ENCODE data around the gene MICAL3.

The MICAL3 gene

DNA sequence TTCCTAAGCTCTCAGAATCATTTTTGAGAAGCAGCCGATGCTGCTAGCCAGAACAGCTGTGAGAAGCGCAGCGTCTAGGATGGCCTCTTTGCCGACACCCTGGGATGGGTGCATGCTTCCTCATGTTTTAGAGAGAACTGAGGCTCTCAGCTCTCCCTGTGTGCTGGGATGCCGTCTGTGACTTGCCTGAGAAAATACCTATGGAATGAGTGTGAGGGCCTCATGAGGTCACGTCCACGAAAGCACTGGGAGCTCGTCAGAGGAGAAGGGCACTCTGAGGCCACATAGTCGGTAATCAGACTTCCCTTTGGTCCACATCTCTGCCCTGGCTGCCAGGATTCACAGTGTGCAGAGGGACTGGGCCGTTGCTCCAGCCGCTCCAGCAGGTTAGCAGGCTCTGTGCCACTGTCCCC lies 54.7 kb downstream of the MICAL3 start:
- DNase-seq, result no peak

DNA sequence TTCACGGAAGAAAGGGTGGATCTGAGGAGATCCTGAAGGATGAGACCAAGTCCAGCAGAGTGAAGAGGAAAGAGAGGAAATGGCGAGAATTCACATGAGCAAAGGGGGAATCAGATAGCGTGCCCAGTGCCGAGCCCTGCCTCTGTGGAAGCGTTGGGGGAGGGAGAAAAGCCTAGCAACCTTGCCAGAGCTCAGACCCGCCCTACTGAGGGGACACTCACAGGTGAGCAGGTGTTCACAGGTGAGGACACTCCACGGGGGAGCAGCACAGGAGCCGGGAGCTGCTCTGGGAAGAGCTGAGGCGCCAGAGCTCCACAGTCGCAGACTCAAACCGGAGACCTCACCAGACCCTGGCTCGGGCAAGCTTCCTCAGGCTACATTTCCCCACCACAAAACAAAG lies 56.2 kb downstream of the MICAL3 start:
- no peak for DNase-seq

DNA sequence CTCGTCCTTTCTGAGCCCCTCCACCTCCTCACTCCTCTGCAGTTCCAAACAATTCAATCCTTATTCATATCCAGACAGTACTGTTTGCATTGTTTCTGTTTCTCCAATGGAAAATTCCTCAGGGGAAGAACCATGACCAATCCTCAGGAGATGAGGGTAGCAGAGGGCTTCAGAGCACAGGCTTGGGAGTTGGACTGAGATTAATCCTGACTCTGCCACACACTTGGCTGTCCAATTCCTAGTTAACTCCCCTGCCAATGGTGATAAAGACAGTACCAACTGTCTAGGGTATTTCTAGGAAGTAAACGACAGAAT lies 58.0 kb downstream of the MICAL3 start:
- no peak for DNase-seq

DNA sequence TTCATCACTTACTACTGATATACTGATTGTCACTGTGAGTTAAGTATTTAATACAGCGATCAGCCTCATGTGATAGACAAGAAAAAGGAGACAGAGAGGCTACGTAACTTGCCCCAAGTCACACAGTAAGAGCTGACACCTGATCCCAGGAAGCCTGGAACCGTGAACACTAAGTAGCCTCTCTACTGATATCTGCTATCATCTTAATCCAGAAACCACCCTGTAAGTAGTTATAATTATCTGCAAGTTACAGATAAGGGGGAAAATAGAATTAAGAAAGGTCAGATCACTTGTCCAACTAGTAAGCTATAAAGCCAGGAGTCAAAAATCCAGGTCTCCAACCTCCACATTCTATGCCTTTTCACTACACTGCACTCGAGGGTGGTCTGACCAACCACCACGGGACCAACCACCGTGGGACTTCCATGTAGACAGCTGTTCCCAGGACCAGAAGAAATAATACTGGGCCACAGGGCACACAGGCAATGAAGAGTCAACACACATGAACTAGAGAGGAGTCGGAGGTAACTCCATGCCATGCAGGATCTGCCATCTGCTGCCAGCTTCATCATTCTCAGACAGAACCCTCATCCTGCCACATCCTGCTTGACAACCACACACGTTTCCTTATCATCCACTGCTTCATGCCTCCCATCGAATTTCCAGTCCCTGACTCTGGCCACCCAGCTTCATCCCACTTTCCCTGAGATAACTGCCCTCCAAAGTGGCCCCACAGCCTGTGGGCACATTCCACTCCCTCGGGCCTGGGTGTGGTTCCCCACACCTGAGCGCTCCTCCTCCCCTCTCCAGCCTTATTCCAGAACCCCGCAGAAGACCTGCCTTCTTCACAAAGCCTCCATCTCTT lies 58.6 kb downstream of the MICAL3 start:
- no peak for DNase-seq

DNA sequence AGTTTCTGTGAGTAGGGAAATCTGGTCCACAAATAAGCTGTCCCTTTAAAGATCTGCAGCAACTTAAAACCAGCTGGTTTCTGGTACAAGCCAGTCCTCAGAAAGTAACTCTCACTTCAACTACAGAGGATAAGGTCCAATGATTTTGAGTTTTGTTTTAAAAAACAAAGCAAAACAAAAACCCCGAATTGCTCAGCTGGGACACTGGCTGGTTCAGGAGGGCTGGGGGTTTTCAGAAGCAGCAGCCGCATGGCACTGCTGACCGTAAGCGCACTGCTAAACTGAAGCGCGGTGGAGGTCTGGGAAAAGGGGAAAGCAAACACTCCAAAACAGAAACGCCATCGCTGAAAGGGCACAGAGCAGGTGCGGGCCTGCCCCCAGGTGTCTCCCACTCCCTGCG lies 59.7 kb downstream of the MICAL3 start:
- peak; percentile 36 to 47 for DNase-seq

DNA sequence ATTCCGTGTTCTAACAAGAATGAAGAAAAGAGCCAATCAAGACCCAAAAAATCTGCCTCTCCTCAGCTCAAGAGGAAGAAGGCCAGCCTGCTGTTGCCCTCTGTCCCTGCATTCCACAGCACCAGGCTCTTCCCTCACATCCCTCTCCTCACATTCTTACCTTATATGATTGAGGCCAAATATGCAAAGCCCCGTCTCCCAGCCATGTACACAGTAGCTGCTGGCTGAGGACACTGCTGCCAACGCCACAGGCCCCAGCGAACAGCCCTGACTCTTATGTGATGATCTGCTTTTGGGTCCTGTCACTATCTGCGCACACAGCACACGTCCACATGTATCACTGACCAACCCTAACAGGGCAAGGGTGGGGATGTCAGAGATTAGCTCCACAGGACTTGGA lies 60.2 kb downstream of the MICAL3 start:
- DNase-seq, result no peak

DNA sequence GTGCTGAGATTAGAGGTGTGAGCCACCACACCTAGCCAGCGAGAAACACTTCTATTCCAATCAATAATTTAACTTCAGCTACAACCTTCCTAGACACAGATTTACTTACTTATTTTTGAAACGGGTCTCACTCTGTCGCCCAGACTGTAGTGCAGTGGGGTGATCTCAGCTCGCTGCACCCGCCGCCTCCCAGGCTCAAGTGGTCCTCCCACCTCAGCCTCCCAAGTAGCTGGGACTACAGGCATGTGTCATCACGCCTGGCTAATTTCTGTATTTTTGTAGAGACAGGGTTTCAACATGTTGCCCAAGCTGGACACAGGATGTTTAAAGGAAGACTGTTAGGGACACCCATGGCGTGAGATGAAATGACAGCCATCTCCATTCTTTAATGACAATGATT lies 61.3 kb downstream of the MICAL3 start:
- no peak for DNase-seq

DNA sequence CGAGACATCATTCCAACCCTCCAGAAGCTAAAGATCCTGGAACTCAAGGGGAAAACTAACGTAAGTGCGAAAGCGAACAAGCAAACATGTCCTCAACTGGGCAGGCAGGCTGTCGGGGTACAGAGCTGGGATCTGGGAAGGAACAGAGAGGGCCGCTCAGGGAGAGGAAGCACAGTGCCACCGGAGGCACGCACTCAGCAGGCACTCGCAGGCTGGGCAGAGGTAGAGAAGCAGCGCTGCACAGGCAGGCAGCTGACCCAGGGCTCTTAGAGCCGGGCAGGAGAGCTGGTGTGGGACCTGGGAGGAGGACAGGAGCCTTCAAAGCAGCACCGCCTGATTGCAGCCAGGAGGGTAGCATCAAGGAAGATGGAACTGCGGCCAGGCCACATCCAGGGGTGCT lies 62.2 kb downstream of the MICAL3 start:
- DNase-seq, result no peak

DNA sequence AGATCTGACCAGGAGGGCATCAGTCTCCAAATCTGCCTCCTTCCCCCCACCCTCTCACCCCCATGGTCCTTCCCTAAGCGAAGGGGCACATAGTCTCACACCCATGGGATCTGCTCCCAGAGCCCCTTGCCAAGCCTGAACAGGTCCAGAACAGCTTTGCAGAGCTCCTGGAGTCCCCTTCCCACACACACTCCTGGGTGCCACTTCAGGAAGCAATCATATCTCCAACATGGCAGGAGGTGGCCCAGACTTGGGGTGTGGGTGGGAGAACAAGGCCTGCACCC lies 63.0 kb downstream of the MICAL3 start:
- no peak for DNase-seq

DNA sequence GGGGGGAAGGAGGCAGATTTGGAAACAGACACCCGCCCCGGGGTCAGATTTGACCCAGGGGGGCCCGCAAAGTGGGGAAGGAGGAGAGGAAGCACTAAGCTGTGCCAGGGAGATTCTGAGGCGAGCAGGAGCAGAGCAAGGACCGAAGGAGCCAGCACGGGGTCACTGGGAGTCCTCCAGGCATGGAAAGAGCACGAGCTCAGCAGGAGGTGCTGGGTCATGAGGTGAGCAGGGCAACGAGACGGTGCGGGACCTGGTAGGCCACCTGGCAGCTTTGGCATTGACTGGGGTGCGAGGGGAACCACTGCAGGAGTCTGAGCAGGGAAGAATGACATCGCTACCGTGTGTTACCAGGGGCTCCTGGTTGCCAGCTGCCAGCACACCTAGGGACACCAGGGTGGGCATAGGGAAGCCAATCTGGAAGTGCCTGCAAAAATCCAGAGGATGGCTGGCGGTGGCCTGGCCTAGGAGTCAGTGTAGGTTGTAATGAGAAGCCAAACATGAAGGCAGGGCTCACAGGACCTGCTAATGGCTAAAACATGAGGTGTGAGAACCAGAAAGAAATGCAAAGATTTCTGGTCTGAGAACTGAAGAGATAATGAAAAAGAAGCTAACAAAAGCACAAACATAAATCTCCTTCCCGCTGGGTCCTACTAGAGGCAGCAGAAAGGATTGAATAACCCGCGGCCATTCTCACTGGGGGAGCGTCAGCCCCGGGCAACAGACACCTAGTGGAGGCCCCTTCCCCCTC lies 63.5 kb downstream of the MICAL3 start:
- no peak for DNase-seq

DNA sequence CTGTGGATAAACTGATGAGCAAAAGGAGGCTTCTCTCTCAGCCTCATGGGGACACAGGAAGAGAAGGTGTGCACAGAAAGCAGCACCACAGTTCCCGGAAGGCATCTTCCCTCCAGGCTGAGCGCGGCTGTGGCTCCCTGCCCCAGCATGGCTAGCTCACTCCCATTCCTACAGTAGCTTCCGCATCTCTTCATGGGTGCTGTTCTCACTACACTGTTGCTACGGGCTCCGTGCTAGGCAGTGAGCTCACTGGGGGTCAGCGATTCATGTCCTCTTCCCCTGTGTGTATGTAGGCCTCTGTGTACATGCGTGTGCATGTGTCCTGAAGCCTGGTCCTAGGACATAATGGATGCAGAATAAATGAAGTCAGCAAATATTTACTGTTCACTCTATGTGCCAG lies 64.3 kb downstream of the MICAL3 start:
- no peak for DNase-seq

DNA sequence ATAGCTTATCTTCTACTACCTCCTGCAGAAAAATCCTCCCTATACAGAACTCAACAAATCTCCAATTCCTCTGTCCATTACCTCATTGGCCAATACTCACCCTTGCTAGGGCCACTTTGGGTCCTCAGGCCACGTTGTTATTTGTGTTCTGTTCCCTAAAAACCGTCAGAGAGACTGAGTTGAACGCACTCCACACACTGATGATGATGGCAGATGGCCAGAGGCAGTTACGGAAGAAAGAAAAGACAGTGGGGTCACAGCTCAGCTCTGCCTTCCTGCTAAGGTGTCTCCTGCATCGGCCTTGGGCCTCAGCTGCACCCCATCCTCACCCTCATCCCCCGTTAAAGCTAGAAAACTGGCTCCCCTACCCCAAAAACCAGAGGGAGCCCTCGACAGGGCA lies 66.2 kb downstream of the MICAL3 start:
- DNase-seq, result no peak

DNA sequence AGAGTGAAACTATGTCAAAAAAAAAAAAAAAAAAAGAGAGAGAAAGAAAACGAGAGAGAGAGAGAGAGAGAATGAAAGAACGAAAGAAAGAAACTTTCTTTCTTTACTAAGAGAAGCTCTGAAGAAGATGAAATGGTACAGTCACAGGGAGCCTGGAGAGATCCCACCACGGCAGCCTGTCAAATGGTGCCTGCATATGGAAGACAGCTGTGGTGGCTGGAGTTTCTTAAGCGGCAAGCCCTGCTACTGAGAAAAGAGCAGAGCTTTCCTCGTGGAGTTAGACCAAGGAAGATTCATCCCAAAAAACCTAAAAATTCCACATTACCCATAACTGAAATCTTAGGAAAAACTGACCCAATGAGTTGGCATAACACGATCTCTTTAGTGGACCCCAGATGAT lies 66.7 kb downstream of the MICAL3 start:
- DNase-seq, result no peak

DNA sequence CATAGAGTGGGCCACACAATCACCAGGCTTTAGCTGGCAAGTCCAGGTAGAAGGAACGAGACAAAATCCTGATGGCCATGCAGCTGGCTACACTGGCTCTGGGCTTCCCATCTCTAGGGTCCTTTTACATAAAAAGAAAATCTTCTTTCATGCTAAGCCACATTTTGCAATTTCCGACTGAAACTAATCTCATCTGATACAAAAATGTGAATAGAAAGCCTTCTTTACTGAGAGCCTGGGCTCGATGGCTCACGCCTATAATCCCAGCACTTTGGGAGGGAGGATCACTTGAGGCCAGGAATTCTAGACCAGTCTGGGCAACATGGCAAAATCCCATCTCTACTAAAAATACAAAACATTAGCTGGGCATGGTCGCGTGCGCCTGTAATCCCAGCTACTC lies 67.2 kb downstream of the MICAL3 start:
- DNase-seq, result no peak

DNA sequence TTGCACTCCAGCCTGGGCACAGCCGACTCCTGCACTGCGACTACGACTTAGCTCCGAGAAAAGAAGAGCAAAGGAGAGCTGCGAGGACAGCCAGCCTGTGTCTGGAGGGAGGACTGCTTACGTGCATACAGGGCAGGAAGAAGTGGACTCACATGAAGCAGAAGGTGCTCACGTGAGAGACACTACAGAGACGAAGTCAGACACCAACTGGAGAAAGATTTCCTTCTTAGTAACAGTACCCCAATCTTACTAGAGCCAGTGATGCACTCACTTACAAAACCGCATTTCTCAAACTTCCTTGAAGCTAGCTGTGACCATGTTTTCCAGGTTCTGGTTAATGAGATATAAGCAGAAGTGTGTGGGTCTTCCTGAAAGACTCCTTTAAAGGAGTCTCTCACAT lies 67.7 kb downstream of the MICAL3 start:
- DNase-seq, result no peak

DNA sequence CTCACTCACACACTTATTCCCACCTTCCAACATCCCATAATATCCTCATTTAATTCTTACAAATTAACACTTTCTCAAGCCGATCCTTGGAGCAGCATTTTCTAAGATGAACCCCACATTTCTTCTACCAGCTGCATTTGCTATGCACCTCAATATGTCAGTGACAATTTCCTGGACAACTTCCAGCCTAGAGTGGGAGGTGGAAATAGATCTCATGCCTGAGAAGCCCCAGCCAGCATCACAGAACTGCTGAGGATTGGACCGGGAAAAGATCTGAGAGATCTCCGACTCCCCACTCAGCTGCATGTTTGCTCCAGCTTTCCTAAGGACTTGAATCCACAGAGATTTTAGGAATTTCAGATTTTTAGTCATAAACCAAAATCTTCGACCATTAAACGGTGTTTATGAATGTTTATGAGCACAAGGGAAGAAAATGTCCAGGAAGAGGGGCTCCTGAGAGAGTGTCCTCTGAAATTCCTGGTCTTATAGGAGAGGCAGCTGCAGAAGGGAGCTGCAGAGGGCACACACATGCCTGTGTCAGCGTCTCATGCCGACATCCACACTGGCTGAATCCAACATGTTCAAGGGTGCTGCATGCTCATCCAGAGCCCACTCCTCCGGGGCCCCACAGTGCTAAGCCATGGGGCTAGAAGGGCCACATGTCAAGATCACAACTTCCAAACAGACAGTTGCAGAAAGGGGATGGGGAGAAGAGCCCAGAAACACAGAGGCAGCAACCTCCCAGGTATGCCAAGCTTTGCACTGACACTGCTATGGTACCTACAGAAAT lies 68.6 kb downstream of the MICAL3 start:
- DNase-seq, result no peak

DNA sequence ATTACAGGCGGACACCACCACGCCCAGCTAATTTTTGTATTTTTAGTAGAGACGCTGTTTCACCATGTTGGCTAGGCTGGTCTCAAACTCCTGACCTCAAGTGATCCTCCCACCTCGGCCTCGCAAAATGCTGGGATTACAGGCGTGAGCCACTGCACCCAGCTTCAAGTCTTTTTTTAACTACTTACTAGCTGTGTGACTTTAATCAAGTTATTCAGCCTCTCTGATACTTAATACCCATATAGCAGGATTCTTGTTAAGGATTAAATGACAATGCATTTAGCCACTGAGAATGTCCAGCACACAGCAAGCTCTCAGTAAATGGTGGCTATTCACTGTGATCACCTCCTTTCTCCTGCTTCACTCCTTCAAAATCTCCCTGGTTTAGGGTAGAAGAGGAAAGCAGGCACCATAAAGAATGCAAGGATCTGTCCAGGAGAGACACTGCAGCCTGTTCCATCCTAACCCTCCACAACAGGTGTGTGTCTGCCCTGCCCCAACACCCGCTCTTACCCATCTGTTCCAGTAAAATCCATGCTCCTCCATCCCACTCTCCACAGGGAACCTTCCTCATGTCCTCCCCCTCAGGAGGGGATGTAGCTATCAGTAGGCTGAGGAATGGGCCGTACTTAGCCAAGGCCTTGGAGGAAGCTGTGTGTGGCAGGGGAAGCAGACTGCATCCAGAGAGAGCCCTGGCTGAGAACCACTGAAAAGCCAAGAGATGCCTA lies 69.3 kb downstream of the MICAL3 start:
- no peak for DNase-seq

DNA sequence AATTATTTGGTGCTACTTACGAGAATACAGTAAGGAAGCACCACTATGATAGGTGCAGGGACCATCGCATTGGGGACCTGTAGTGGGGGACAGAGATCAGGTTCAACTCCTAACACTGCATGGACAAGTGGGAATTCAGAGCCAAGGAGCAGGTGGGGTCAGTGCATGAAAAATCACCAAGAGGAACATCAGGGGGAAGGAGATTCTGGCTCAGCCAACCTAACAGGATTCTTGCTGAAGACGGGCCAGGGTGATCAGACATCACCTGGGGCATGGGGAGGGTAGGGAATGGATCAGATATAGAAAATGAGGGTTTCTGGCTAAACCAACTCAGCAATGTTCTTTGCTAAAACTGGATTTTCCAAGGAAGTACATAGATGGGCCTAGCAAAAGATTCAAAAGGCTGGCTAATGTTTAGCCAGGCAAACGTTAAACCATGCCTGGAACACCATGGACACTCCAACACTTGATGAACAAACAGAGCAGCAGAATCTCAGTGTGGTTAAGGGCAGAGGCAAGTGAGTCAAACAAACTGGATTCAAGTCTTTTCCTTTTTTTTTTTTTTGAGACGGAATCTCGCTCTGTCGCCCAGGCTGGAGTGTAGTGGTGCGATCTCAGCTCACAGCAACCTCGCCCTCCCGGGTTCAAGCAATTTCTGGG lies 70.0 kb downstream of the MICAL3 start:
- no peak for DNase-seq

DNA sequence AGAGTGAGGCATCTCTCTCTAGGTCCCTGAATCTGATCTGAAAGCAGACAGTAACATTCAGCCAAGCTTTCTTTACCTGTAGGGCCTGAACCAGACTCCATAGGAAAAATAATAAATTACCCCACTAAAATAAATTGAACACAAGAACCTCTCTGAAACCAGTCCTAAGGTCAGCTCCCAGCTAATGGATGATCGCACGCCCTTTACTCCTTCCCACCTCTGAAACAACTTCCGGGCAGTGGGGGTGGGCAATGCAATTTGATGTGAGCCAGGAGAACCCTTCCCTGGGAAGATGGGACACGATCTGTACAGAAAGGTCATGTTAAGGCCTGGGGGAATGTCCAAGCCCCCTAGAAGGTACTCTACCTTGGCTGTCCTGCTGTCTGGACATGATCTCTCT lies 71.2 kb downstream of the MICAL3 start:
- DNase-seq, result no peak

DNA sequence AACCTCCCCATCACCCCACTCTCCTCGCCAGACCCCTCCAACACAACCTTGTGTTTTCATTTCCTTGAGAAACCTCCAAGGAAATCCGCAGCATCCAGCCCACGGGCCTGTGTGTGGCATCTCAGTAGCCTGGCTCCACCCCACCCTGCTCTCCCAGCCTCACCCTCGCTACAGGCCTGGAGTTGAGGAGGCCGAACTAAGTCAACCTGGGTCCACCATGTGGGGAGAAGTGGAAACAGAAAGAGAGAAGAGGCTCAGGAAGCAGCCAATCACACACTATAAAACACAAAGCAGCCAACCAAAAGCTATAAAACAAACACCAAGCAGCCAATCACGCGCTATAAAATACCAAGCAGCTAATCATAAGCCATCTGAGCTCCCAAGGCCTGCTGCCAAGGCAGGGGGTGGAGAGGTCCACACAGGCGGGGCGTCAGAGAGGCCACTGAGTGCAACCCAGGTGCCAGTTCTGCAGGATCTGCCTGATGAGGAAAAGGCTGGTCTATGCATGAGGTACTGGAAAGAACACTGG lies 72.0 kb downstream of the MICAL3 start:
- no peak for DNase-seq

DNA sequence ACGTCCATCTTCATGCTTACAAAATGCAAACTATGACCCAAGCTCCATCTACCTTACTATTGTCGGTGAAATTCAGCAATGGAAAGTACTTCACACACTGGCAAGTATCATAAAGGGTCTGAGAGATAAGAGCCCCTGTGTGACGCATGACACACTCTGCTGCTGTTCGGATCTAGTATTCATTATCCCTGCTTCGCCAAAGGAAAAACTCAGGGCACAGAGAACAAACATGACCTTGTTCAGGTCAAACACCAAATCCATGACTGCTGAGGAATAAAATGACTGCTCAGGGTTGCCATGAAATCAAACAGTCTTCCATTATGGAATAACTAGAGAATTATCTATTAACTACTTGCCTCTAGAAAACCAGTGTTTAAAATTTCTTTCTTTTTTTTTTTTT lies 73.0 kb downstream of the MICAL3 start:
- DNase-seq, result no peak

DNA sequence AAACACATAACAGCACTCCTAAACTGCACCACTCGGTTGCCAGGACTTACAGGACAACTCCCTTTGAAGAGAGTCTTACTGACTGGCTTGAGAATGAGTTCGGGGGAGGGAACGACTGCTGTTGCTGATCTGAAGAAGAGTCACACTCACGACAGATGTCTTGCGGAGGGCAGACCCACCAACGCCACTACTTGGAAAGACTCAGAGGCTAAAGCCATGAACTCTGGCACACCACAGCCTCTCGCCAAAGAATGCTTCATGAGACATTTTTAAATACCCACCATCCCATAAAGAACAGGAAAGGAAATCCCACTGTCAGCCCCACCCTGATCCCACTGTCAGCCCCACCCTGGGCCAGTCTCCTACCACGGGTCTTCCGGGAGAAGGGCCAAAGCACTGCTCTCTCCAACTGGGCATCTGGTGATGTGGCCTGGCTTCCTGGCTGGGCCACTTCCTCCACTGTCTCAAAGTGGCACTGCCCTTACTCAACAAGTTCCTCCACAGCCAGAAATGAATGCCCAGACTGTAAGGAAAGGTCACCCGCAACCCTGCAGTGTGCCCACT lies 73.6 kb downstream of the MICAL3 start:
- no peak for DNase-seq

Data from SHP77 (cell line).